GM12865 (cell line): ENCODE measurements around the gene C1QL1.

Experiments
- DNase-seq: peaks from one replicate; pipeline ENCODE4 v3.0.0; 2010; ENCODE audit warnings: low read depth
- H3K4me3 ChIP-seq: 2 replicates; pipeline ENCODE4 v1.5.1; 2011; ENCODE audit warnings: mild to moderate bottlenecking, low read depth, low read length, control low read depth
- CTCF ChIP-seq: IDR thresholded peaks from 2 replicates; pipeline ENCODE4 v1.5.1; 2011; ENCODE audit warnings: low read length, control low read depth, low read depth, inconsistent platforms; ENCODE audit not compliant: insufficient read depth; ENCODE audit errors: missing control alignments

Gene C1QL1

GRCh38 chr17:45008216-45008615, 40.1 kb upstream of the C1QL1 start:
- TF ChIP-seq CTCF, result no peak
- no peak for DNase-seq
- no peak overlapping the region for H3K4me3 ChIP-seq

GRCh38 chr17:45006927-45007461, 38.9 kb upstream of the C1QL1 start:
- DNase-seq, result no peak
- no peak for TF ChIP-seq CTCF
- H3K4me3 ChIP-seq, result no peak overlapping the region

GRCh38 chr17:45005700-45006099, 37.6 kb upstream of the C1QL1 start:
- no peak for TF ChIP-seq CTCF
- no peak overlapping the region for H3K4me3 ChIP-seq

GRCh38 chr17:45004388-45004787, 36.3 kb upstream of the C1QL1 start:
- H3K4me3 ChIP-seq, result no peak overlapping the region

More at GRCh38 chr17:45005700-45006099, 37.6 kb upstream of the C1QL1 start:
- DNase-seq, result no peak

GRCh38 chr17:45003877-45004276, 35.8 kb upstream of the C1QL1 start:
- no peak overlapping the region for H3K4me3 ChIP-seq
- no peak for DNase-seq
- no peak for TF ChIP-seq CTCF

More at GRCh38 chr17:45004388-45004787, 36.3 kb upstream of the C1QL1 start:
- TF ChIP-seq CTCF, result no peak
- no peak for DNase-seq

GRCh38 chr17:45001310-45001709, 33.2 kb upstream of the C1QL1 start:
- H3K4me3 ChIP-seq, result no peak overlapping the region
- no peak for TF ChIP-seq CTCF
- no peak for DNase-seq

GRCh38 chr17:44999433-44999832, 31.3 kb upstream of the C1QL1 start:
- TF ChIP-seq CTCF, result no peak
- no peak overlapping the region for H3K4me3 ChIP-seq
- DNase-seq, result no peak
